Nephron (organoid): Measurements from ENCODE around the gene PODXL2.
A peak's percentile ranks its signal among the peaks of the same experiment; 100 is the strongest.

Source experiments
- H3K27ac Mint-ChIP-seq, 3 experiments: 2 replicates each; pipeline ENCODE4 v1.8.0; 2020; ENCODE audit warnings: mixed read lengths in 3 of 3, mild to moderate bottlenecking in 2 of 3, moderate library complexity in 1 of 3
- H3K27me3 Mint-ChIP-seq: 2 replicates; pipeline ENCODE4 v1.8.0; 2021; ENCODE audit warnings: low read depth, mild to moderate bottlenecking, moderate library complexity, mixed read lengths
- H3K36me3 Mint-ChIP-seq: 2 replicates; pipeline ENCODE4 v1.8.0; 2020; ENCODE audit warnings: low read depth, mixed read lengths
- H3K4me1 Mint-ChIP-seq: 2 replicates; pipeline ENCODE4 v1.8.0; 2020; ENCODE audit warnings: mixed read lengths
- H3K4me3 Mint-ChIP-seq, 3 experiments: 2 replicates each; pipeline ENCODE4 v1.8.0; 2020; ENCODE audit warnings: mild to moderate bottlenecking in 3 of 3, mixed read lengths in 3 of 3, moderate library complexity in 2 of 3
- H3K9me3 Mint-ChIP-seq: 2 replicates; pipeline ENCODE4 v1.8.0; 2020; ENCODE audit warnings: mixed read lengths
- TF ChIP-seq, protein P1 (sequence below), 3 experiments: fragments of 200-600 bp; sonication (generic); IDR thresholded peaks; one replicate each; pipeline ENCODE4 v1.5.0; 2021; ENCODE audit warnings: antibody characterized with exemption in 3 of 3; ENCODE audit not compliant: unreplicated experiment in 3 of 3

Gene PODXL2

DNA sequence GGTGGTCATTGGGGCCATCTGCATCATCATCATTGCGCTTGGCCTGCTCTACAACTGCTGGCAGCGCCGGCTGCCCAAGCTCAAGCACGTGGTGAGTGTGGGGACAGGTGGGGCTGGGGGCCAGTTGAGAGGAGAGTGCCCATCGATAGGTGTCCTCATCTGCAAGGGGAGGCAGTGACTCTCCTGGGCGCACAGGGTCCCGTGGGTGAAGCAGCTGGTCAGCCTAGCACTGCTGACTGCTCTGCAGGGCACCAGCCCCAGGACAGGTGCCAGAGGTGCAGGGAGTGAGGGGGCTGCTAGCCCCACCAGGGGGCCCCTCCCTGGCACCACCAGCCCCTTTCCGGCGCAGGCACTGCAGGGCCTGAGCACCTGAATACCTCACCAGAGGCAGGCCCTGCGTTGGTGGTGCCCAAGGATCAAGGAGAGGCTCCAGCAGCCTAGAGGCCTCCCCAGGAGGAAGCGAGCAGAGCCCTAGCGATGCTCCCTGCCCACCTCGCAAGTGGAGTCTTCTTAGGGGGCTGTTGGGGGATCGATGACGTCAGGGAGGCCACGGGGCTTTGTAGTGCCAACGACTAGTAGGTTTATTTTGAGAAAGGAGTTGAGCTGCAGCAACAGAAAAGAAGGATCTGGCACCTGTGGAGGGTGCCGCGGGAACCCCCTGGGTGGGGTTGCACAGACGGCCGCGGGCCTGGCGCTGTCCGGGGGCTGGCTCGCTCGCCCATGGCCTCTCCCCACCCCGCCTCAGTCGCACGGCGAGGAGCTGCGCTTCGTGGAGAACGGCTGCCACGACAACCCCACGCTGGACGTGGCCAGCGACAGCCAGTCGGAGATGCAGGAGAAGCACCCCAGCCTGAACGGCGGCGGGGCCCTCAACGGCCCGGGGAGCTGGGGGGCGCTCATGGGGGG lies 42.8 kb downstream of the PODXL2 start:
- no peaks in the 10 kb centered on the region for H3K9me3 Mint-ChIP-seq
- TF ChIP-seq, protein P1, sequence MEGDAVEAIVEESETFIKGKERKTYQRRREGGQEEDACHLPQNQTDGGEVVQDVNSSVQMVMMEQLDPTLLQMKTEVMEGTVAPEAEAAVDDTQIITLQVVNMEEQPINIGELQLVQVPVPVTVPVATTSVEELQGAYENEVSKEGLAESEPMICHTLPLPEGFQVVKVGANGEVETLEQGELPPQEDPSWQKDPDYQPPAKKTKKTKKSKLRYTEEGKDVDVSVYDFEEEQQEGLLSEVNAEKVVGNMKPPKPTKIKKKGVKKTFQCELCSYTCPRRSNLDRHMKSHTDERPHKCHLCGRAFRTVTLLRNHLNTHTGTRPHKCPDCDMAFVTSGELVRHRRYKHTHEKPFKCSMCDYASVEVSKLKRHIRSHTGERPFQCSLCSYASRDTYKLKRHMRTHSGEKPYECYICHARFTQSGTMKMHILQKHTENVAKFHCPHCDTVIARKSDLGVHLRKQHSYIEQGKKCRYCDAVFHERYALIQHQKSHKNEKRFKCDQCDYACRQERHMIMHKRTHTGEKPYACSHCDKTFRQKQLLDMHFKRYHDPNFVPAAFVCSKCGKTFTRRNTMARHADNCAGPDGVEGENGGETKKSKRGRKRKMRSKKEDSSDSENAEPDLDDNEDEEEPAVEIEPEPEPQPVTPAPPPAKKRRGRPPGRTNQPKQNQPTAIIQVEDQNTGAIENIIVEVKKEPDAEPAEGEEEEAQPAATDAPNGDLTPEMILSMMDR (IDR thresholded peaks at IDR 0.05; ENCODE audit: unreplicated experiment in 3 of 3): no peak
- H3K27me3 Mint-ChIP-seq: peaks cover 16% of the 10 kb centered on the region
- peaks cover 31% of the 10 kb centered on the region for H3K4me1 Mint-ChIP-seq
- peak overlapping the region; percentile 84 to 90 (median 88) for H3K4me3 Mint-ChIP-seq
- peaks cover 6% of the 10 kb centered on the region for H3K36me3 Mint-ChIP-seq
- peak overlapping the region in 1 of 3 experiments; percentile 74 for H3K27ac Mint-ChIP-seq

DNA sequence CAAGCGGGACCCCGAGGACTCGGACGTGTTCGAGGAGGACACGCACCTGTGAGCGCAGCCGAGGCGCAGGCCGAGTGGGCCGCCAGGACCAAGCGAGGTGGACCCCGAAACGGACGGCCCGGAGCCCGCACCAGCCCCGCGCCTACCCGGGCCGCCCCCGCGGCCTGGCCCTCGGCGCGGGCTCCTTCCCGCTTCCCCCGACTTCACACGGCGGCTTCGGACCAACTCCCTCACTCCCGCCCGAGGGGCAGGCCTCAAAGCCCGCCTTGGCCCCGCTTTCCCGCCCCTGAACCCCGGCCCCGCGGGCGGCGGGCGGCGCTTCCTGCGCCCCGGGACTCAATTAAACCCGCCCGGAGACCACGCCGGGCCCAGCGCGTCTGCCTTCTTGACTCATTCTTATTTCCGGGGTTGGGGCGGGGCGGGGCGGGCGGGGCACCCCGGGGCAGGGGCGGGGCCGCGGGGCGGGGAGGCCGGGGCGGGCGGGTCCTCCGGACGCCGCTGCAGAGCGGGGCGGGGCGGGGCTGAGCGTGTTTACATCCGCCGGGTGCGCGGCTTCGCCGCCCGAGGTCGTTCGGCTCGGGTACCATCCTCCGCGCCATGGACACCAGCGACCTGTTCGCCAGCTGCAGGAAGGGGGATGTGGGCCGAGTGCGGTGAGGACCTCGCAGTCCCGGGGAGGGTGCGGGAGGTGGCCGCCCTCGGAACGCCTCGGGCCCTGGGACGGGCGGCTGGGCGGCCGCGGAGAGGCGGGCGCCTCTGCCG lies 43.6 kb downstream of the PODXL2 start, which contains the start of gene ABTB1:
ABTB1 (plus strand) TSS at position 524 of the 762 bp plus-strand sequence; CDS start at position 598, 74 bp downstream.
- Mint-ChIP-seq H3K27ac (peak within 1 kb of the TSS; percentile 38 to 82 (median 82)), H3K9me3 (no peaks in the 10 kb centered on the region), H3K4me3 (peak within 1 kb of the TSS; percentile 93 to 94 (median 93)), H3K27me3 (peaks cover 12% of the 10 kb centered on the region), H3K4me1 (peaks cover 23% of the 10 kb centered on the region), H3K36me3 (peaks cover 3% of the 10 kb centered on the region)
- TF ChIP-seq, protein P1 (IDR thresholded peaks at IDR 0.05; ENCODE audit: unreplicated experiment in 3 of 3): no peak

DNA sequence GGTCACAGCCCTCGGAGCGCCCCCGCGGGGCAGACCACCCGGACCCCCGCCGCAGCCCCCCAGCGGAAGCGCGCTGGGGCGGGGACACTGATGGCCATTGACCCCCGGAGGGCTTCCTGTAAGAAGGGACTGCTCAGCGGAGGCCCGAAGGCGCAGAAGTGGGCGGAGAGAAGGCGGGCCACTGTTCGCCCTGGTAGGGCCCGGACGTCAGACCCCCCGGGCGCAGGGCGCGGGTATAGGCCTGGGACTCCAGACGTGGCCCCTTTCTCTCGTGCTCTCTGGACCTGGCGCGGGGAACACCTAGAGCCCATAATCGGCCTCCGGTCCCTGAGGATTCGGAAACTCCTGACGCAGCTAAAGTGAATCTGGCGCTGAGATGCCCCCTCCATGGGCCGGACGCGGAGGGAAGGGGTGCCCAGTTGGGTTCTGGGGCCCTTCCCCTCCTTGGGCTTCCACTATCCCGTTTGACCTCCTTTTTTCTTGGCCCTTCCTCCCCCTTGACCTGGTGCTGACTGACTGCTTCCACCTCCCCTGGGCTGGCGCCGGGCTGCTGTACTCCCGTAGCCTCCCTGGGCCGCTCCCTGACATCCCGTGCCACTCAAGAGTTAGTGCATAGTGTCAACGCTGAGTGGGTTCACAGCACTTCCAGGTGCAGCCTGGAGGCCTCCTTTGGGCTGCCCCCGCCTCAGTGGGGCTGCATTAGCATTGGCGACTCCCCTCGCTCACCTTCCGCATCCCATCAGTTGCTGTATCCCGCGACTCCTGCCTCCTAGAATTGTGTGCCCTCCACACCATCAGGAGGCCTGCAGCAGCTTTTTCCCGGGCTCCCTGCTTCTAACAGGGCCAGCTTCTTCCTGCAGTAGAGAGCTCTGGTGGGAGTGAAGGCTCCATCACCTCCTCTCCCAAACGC lies 44.5 kb downstream of the PODXL2 start:
- peaks cover 3% of the 10 kb centered on the region for H3K36me3 Mint-ChIP-seq

DNA sequence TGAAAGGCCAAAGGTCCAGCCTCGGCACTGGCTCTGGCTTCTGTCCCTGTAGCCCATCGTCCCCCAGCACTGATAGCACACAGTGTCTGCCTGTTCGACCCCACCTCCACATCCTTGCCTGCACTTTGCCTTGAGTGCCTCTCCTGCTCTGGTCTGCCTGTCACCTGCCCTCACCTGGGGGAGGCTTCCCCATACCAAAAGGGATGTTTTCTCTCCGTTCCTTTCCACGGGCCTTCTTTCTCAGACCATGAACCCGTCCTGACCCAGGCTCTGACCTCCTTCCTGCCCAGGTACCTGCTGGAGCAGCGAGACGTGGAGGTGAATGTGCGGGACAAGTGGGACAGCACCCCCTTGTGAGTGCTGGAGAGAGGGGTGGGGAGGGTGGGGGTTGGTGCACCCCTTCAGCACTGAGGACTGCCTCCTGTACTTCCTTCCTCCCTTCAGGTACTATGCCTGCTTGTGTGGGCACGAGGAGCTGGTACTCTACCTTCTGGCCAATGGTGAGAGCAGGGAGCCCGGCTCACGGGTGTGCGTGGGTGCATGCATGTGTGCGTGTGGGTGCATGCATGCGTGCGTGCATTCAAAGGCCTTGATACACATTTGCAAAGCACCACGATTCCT lies 45.2 kb downstream of the PODXL2 start:
- Mint-ChIP-seq H3K27me3 (peaks cover 8% of the 10 kb centered on the region), H3K4me3 (peak overlapping the region; percentile 93 to 94 (median 93)), H3K4me1 (peaks cover 16% of the 10 kb centered on the region), H3K27ac (peak overlapping the region; percentile 38 to 82 (median 82)), H3K9me3 (no peaks in the 10 kb centered on the region), H3K36me3 (peaks cover 3% of the 10 kb centered on the region)
- TF ChIP-seq, protein P1 (IDR thresholded peaks at IDR 0.05; ENCODE audit: unreplicated experiment in 3 of 3): no peak

More for the DNA sequence above, 44.5 kb downstream of the PODXL2 start:
- Mint-ChIP-seq H3K4me3 (peak overlapping the region; percentile 93 to 94 (median 93)), H3K9me3 (no peaks in the 10 kb centered on the region), H3K4me1 (peaks cover 22% of the 10 kb centered on the region), H3K27me3 (peaks cover 12% of the 10 kb centered on the region), H3K27ac (peak overlapping the region; percentile 38 to 82 (median 82))
- TF ChIP-seq, protein P1 (IDR thresholded peaks at IDR 0.05; ENCODE audit: unreplicated experiment in 3 of 3): no peak

DNA sequence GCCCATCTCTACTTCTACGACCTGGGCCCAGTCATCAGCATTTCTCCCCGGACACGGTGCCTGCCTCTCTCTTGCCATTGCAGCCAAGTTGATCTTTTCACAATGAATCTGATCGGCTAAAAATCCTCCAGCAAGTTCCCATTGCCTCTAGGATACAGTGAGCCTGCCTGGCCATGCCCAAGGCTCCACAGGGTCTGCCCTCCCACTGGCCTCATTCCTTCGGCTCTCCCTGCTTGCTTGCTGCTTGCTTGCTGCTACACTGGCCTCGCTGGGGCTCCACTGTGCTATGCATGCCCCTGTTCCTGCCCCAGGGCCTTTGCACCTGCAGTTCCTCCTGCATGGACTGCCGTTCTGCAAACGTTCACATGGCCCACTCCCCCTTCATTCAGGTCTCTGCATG lies 45.8 kb downstream of the PODXL2 start:
- Mint-ChIP-seq H3K9me3 (no peaks in the 10 kb centered on the region), H3K27me3 (peaks cover 8% of the 10 kb centered on the region), H3K27ac (peak overlapping the region in 1 of 3 experiments; percentile 44), H3K4me3 (peak overlapping the region; percentile 76 to 94 (median 93)), H3K36me3 (peaks cover 3% of the 10 kb centered on the region), H3K4me1 (peaks cover 16% of the 10 kb centered on the region)
- TF ChIP-seq, protein P1 (IDR thresholded peaks at IDR 0.05; ENCODE audit: unreplicated experiment in 3 of 3): no peak
